Brain microvascular endothelial cell (primary cell): ENCODE measurements around the gene DNAJC22.
A peak's percentile ranks its signal among the peaks of the same experiment; 100 is the strongest.

Source experiments
- DNase-seq: peaks from one replicate; pipeline ENCODE4 v3.0.0-alpha.2; 2020
- H3K27ac ChIP-seq: fragments of 250-450 bp; sonication (Bioruptor Pico); 2 replicates; pipeline ENCODE4 v1.5.1; 2020; ENCODE audit warnings: mild to moderate bottlenecking, moderate library complexity
- H3K27me3 ChIP-seq: fragments of 250-450 bp; sonication (Bioruptor Pico); replicated peaks from 2 replicates; pipeline ENCODE4 v1.5.1; 2020; ENCODE audit warnings: mild to moderate bottlenecking
- H3K36me3 ChIP-seq: fragments of 250-450 bp; sonication (Bioruptor Pico); replicated peaks from 2 replicates; pipeline ENCODE4 v1.5.1; 2020; ENCODE audit warnings: mild to moderate bottlenecking
- H3K4me3 ChIP-seq: 2 replicates; pipeline ENCODE4 v1.5.1; 2011; ENCODE audit warnings: low read depth, mild to moderate bottlenecking, control low read depth, low read length, moderate library complexity
- CTCF ChIP-seq: IDR thresholded peaks from 2 replicates; pipeline ENCODE4 v1.5.1; 2011; ENCODE audit warnings: low read depth, mild to moderate bottlenecking, moderate library complexity, low read length, control low read depth, inconsistent platforms; ENCODE audit errors: missing control alignments
- in situ Hi-C: cut with HindIII; loops from 2 replicates; pipeline ENCODE4 v1.10.0; 2017; ENCODE audit warnings: low sequenced_read_pairs, low pct_ligation_motif_present

The DNAJC22 gene

GRCh38 chr12:49366096-49366651 lies 19.5 kb downstream of the DNAJC22 start:
- no peak for TF ChIP-seq CTCF
- no peaks in the 10 kb centered on the region for H3K36me3 ChIP-seq
- DNase-seq = no peak
- peak overlapping the region; percentile 94 for H3K27ac ChIP-seq
- in situ Hi-C loops = loop anchor here (25.0 kb wide), 1 partner anchor 146 kb away; no protein-coding TSS in a partner anchor
- no peaks in the 10 kb centered on the region for H3K27me3 ChIP-seq
- H3K4me3 ChIP-seq = peak overlapping the region; percentile 78

GRCh38 chr12:49366652-49367380 lies 20.1 kb downstream of the DNAJC22 start:
- peak overlapping the region; percentile 78 for H3K4me3 ChIP-seq
- peak; percentile 76 for DNase-seq
- TF ChIP-seq CTCF = peak; percentile 48
- peak overlapping the region; percentile 94 for H3K27ac ChIP-seq
- in situ Hi-C loops = loop anchor here (25.0 kb wide), 1 partner anchor 145 kb away; no protein-coding TSS in a partner anchor
- no peaks in the 10 kb centered on the region for H3K27me3 ChIP-seq
- H3K36me3 ChIP-seq = no peaks in the 10 kb centered on the region

- peaks cover 2% of the 10 kb centered on the region for H3K36me3 ChIP-seq
- peak; percentile 96 for DNase-seq
- TF ChIP-seq CTCF = no peak
- peak within 1 kb of the TSS; percentile 78 for H3K4me3 ChIP-seq
- H3K27me3 ChIP-seq = no peaks in the 10 kb centered on the region
- H3K27ac ChIP-seq = peak within 1 kb of the TSS; percentile 94
- in situ Hi-C loops = loop anchor here (25.0 kb wide), 1 partner anchor 145 kb away; no protein-coding TSS in a partner anchor
These were observed 20.9 kb downstream of the DNAJC22 start, which contains the start of gene SPATS2 for GRCh38 chr12:49367381-49368239. Gene SPATS2, plus strand, starts transcription at chr12:49367462. Its CDS starts 93,551 bp downstream, at chr12:49461013.

- Histone ChIP-seq H3K27me3 (no peaks in the 10 kb centered on the region), H3K36me3 (peaks cover 2% of the 10 kb centered on the region), H3K4me3 (peak overlapping the region; percentile 78), H3K27ac (peak overlapping the region; percentile 94)
- TF ChIP-seq CTCF = no peak
- in situ Hi-C loops = loop anchor here (25.0 kb wide), 1 partner anchor 144 kb away; no protein-coding TSS in a partner anchor
- DNase-seq = no peak
These were observed 21.5 kb downstream of the DNAJC22 start for GRCh38 chr12:49368240-49368600.

- no peak for DNase-seq
- Histone ChIP-seq H3K36me3 (peaks cover 9% of the 10 kb centered on the region), H3K27ac (peak overlapping the region; percentile 33), H3K27me3 (no peaks in the 10 kb centered on the region), H3K4me3 (peak overlapping the region; percentile 7)
- in situ Hi-C loops = loop anchor here (25.0 kb wide), 1 partner anchor 143 kb away; no protein-coding TSS in a partner anchor
- peak; percentile 67 for TF ChIP-seq CTCF
These were observed 22.9 kb downstream of the DNAJC22 start for GRCh38 chr12:49369411-49370145.
